ENCODE results near the gene IDE.

- TF ChIP-seq NFYB (CRISPR knock-in tag; IDR thresholded peaks at IDR 0.05) (no peak), NR3C1 (CRISPR knock-in tag; IDR thresholded peaks at IDR 0.05) (no peak), ZNF772 (CRISPR knock-in tag; IDR thresholded peaks at IDR 0.05) (no peak), ZBTB7A (CRISPR knock-in tag; IDR thresholded peaks at IDR 0.05) (no peak), MYC (CRISPR knock-in tag; IDR thresholded peaks at IDR 0.05; ENCODE audit: borderline replicate concordance) (no peak), NFATC3 (CRISPR knock-in tag; IDR thresholded peaks at IDR 0.05) (no peak), CTCF (CRISPR knock-in tag; IDR thresholded peaks at IDR 0.05) (no peak)
Measured at GRCh38 chr10:92430103-92430502, 143.8 kb downstream of the IDE start.

Measured in HepG2 (cell line).